Ovary (tissue), 3 donors: ENCODE measurements around the gene RNF32.
"Not testable (repeated sequence)": the region's sequence is repeated elsewhere in the genome, so short reads cannot be mapped to it uniquely, and the experiment has no call there.

Source experiments
- EP300 ChIP-seq: sonication (generic); formaldehyde crosslinking; IDR thresholded peaks from one replicate; pipeline ENCODE4 v1.6.1; 2017; ENCODE audit warnings: antibody characterized with exemption
- POLR2A ChIP-seq: fragments of 450-650 bp; IDR thresholded peaks from one replicate; pipeline ENCODE4 v1.6.1; 2017; ENCODE audit warnings: antibody characterized with exemption, mild to moderate bottlenecking, moderate library complexity
- TF ChIP-seq, protein P1 (sequence below), 3 donors: fragments of 450-650 bp in 2 of 3; fragments of 200-600 bp in 1 of 3; IDR thresholded peaks; one replicate each; pipeline versions ENCODE4 v1.5.1 to v1.8.0; 2016 to 2022; ENCODE audit warnings: antibody characterized with exemption in 3 of 3, mild to moderate bottlenecking in 1 of 3
- donor health status: DM: no; HTN: no; CAD: no.

DNA sequence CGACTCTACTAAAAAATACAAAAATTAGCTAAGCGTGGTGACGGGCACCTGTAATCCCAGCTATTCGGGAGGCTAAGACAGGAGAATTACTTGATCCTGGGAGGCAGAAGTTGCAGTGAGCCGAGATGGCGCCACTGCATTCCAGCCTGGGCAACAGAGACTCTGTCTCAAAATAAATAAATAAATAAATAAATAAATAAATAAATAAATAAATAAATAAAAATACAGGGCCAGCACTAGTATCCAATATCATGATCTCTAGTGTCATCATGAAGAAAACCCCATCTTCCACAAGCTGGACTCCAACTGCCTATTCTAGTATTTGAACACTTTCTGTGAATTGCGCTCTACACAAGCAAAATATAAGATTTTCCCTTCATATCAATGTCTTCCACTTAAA, 3.5 kb upstream of the RNF32 start:
- TF ChIP-seq, protein P1, sequence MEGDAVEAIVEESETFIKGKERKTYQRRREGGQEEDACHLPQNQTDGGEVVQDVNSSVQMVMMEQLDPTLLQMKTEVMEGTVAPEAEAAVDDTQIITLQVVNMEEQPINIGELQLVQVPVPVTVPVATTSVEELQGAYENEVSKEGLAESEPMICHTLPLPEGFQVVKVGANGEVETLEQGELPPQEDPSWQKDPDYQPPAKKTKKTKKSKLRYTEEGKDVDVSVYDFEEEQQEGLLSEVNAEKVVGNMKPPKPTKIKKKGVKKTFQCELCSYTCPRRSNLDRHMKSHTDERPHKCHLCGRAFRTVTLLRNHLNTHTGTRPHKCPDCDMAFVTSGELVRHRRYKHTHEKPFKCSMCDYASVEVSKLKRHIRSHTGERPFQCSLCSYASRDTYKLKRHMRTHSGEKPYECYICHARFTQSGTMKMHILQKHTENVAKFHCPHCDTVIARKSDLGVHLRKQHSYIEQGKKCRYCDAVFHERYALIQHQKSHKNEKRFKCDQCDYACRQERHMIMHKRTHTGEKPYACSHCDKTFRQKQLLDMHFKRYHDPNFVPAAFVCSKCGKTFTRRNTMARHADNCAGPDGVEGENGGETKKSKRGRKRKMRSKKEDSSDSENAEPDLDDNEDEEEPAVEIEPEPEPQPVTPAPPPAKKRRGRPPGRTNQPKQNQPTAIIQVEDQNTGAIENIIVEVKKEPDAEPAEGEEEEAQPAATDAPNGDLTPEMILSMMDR (IDR thresholded peaks at IDR 0.05) = not testable (repeated sequence)
- TF ChIP-seq EP300, POLR2A: not testable (repeated sequence)
